A549 (cell line): ENCODE measurements around the gene CCDC60. TPM values are rescaled to one million over a fixed set of nuclear protein-coding genes. Genes with fewer than 3 reads are reported as not detected.

Source experiments
- ATAC-seq, 2 experiments: fragments of 200-7000 bp in 1 of 2; fragments of >200 bp in 1 of 2; cut with Nextera tagmentation in 1 of 2; cut with Tn5 transposase in 1 of 2; 3 replicates each; pipeline versions ENCODE4 v1.8.0 to v1.9.1; 2018 to 2020; ENCODE audit warnings: mild to moderate bottlenecking in 1 of 2, moderate library complexity in 1 of 2
- CTCF ChIA-PET: fragments of 300-600 bp; sonication (Branson Sonifier 250); formaldehyde crosslinking; extraction: SDS; loops from one replicate; lab custom pipeline; 2021; ENCODE audit warnings: antibody characterized with exemption, inconsistent platforms; lab: Yijun Ruan, JAX
- POLR2A ChIA-PET: fragments of 350-600 bp; formaldehyde crosslinking; extraction: SDS; loops from one replicate; lab custom pipeline; 2021; ENCODE audit warnings: antibody characterized with exemption, inconsistent platforms; lab: Yijun Ruan, JAX
- DNase-seq, 2 experiments: peaks; one replicate each; pipeline versions ENCODE4 v3.0.0 to v3.0.0-alpha.2; 2011 to 2016; ENCODE audit warnings: low read depth in 1 of 2, low spot score in 1 of 2
- FAIRE-seq: peaks from 2 replicates; lab custom pipeline; 2011; peaks lifted over from hg19 to GRCh38; lab: Jason Lieb, UNC
- H3K27ac ChIP-seq, 2 experiments: fragments of >200 bp; sonication (Bioruptor Twin); formaldehyde crosslinking; 3 replicates each; pipeline ENCODE4 v1.5.1; 2016 to 2017
- H3K4me1 ChIP-seq: fragments of >200 bp; sonication (Bioruptor Twin); formaldehyde crosslinking; 3 replicates; pipeline ENCODE4 v1.6.1; 2016
- H3K4me2 ChIP-seq: fragments of >200 bp; sonication (Bioruptor Twin); formaldehyde crosslinking; 3 replicates; pipeline ENCODE4 v1.6.1; 2016
- H3K4me3 ChIP-seq: fragments of >200 bp; sonication (Bioruptor Twin); formaldehyde crosslinking; 3 replicates; pipeline ENCODE4 v1.5.1; 2016
- H3K9me3 ChIP-seq: fragments of >200 bp; sonication (Bioruptor Twin); formaldehyde crosslinking; 3 replicates; pipeline ENCODE4 v1.6.1; 2016
- BHLHE40 ChIP-seq: IDR thresholded peaks from 2 replicates; pipeline ENCODE4 v1.6.1; 2012; ENCODE audit warnings: low read depth, low read length, inconsistent platforms
- CBX8 ChIP-seq: fragments of 200-600 bp; sonication (generic); IDR thresholded peaks from 2 replicates; pipeline ENCODE4 v1.6.1; 2016
- CEBPB ChIP-seq, 2 experiments: fragments of >200 bp in 1 of 2; sonication (Bioruptor Twin) in 1 of 2; formaldehyde crosslinking in 1 of 2; IDR thresholded peaks; 2 replicates each; pipeline ENCODE4 v1.6.1; 2012 to 2016
- CHD2 ChIP-seq: fragments of 150-350 bp; IDR thresholded peaks from 2 replicates; pipeline ENCODE4 v1.6.1; 2014; ENCODE audit warnings: low read length; ENCODE audit not compliant: partially characterized antibody
- EHMT2 ChIP-seq: fragments of 200-600 bp; sonication (generic); IDR thresholded peaks from 2 replicates; pipeline ENCODE4 v1.6.1; 2016; ENCODE audit warnings: antibody characterized with exemption, low read depth, mild to moderate bottlenecking, moderate library complexity
- ESRRA ChIP-seq: fragments of 150-350 bp; IDR thresholded peaks from 2 replicates; pipeline ENCODE4 v1.6.1; 2014; ENCODE audit warnings: mild to moderate bottlenecking, low read length, borderline replicate concordance
- GATA3 ChIP-seq: IDR thresholded peaks from 2 replicates; pipeline ENCODE4 v1.6.1; 2012; ENCODE audit warnings: borderline replicate concordance
- HDAC2 ChIP-seq: fragments of 200-600 bp; sonication (generic); IDR thresholded peaks from 2 replicates; pipeline ENCODE4 v1.6.1; 2016
- HEYL ChIP-seq: fragments of 250-450 bp; sonication (Bioruptor Pico); IDR thresholded peaks from 2 replicates; pipeline ENCODE4 v1.8.0; 2021; ENCODE audit warnings: mild to moderate bottlenecking, moderate library complexity
- HOXA7 ChIP-seq: fragments of 250-450 bp; sonication (Bioruptor Pico); IDR thresholded peaks from 2 replicates; pipeline ENCODE4 v1.5.0; 2020; ENCODE audit warnings: mild to moderate bottlenecking, moderate library complexity
- JUNB ChIP-seq: fragments of >200 bp; sonication (Bioruptor Twin); formaldehyde crosslinking; IDR thresholded peaks from 2 replicates; pipeline ENCODE4 v1.6.1; 2016
- KDM5A ChIP-seq: fragments of 200-600 bp; sonication (generic); IDR thresholded peaks from 2 replicates; pipeline ENCODE4 v1.6.1; 2016; ENCODE audit warnings: antibody characterized with exemption, mild to moderate bottlenecking
- NFE2L2 ChIP-seq: fragments of 150-350 bp; conservative IDR thresholded peaks from 2 replicates; pipeline ENCODE4 v1.6.1; 2014; ENCODE audit warnings: low read length
- POLR2A ChIP-seq: IDR thresholded peaks from 2 replicates; pipeline ENCODE4 v1.6.1; 2012; ENCODE audit warnings: mild to moderate bottlenecking, low read length
- RARB ChIP-seq: fragments of 250-450 bp; sonication (Bioruptor Pico); IDR thresholded peaks from 2 replicates; pipeline ENCODE4 v1.8.0; 2021; ENCODE audit warnings: mild to moderate bottlenecking, moderate library complexity
- RCOR1 ChIP-seq: fragments of 150-350 bp; IDR thresholded peaks from 2 replicates; pipeline ENCODE4 v1.6.1; 2014; ENCODE audit warnings: antibody characterized with exemption, low read length, low read depth
- ZC3H11A ChIP-seq: fragments of 450-650 bp; IDR thresholded peaks from 2 replicates; pipeline ENCODE4 v1.6.1; 2014; ENCODE audit warnings: antibody characterized with exemption, mild to moderate bottlenecking
- ZNF302 ChIP-seq: fragments of 250-450 bp; sonication (Bioruptor Pico); IDR thresholded peaks from 2 replicates; pipeline ENCODE4 v1.9.0; 2021; ENCODE audit warnings: inconsistent platforms, mild to moderate bottlenecking, moderate library complexity
- WGBS: methylation state at CpG from one replicate; pipeline ENCODE4 v1.1.6; 2017; ENCODE audit errors: missing lambda C conversion rate; 5-methylcytosine and 5-hydroxymethylcytosine counted together
- polyA plus RNA-seq, 4 experiments: library from polyadenylated mRNA; depleted of rRNA in 3 of 4; stranded (reverse); fragments of >200 nt; fragmentation: RNase III in 1 of 4; extraction: RNeasy Plus Mini Kit Qiagen cat#74134 plus additional on column Dnase treatment in 1 of 4; gene quantifications; 2 replicates in 3 of 4; 3 replicates in 1 of 4; pipeline ENCODE4 v1.2.3, GENCODE V29; 2011 to 2017
- TF ChIP-seq, protein P1 (sequence below): fragments of 450-650 bp; IDR thresholded peaks from 2 replicates; pipeline ENCODE4 v1.6.1; 2014; ENCODE audit warnings: antibody characterized with exemption
- TF ChIP-seq, protein P2 (sequence below): fragments of 250-450 bp; sonication (Bioruptor Pico); IDR thresholded peaks from 2 replicates; pipeline ENCODE4 v1.5.0; 2021; ENCODE audit warnings: mild to moderate bottlenecking, moderate library complexity, borderline replicate concordance
- TF ChIP-seq, protein P3 (sequence below): IDR thresholded peaks from 2 replicates; pipeline ENCODE4 v1.6.1; 2012
- TF ChIP-seq, protein P4 (sequence below): IDR thresholded peaks from 2 replicates; pipeline ENCODE4 v1.6.1; 2012; ENCODE audit warnings: low read depth, borderline replicate concordance
- TF ChIP-seq, protein P5 (sequence below): fragments of >200 bp; sonication (Bioruptor Twin); formaldehyde crosslinking; IDR thresholded peaks from 3 replicates; pipeline ENCODE4 v1.5.1; 2016

Gene CCDC60
- polyA plus RNA-seq, 2 of the 4 experiments (the other 2 are of a cell fraction): 0.09 TPM; not detected in 1

DNA sequence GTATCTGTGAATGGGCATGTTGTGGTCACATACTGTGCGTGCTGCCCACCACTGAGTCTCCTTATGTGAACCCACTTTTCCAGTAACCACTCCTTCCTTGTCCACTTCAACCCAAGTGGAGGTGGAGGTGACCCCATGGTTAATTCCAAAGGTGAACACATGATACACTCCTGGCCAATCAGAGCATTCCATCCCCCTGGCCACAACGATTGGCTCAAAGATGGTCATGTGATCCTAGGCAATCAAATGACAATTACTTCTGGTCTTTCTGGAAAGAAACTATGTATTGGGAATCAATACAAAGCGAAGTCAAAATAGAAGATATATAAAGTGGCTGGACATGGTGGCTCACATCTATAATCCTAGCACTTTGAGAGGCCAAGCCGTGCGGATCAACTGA is 20.2 kb upstream of the CCDC60 start:
- Histone ChIP-seq H3K4me1 (no peaks in the 10 kb centered on the region), H3K9me3 (no peaks in the 10 kb centered on the region), H3K4me3 (no peak overlapping the region), H3K4me2 (no peak overlapping the region), H3K27ac (no peak overlapping the region)
- DNase-seq (no peak), FAIRE-seq (no peak), ATAC-seq (no peak)
- ChIA-PET POLR2A (no interaction called here), CTCF (no interaction called here)
- TF ChIP-seq ZNF302 (CRISPR knock-in tag): no peak
- TF ChIP-seq, protein P1, sequence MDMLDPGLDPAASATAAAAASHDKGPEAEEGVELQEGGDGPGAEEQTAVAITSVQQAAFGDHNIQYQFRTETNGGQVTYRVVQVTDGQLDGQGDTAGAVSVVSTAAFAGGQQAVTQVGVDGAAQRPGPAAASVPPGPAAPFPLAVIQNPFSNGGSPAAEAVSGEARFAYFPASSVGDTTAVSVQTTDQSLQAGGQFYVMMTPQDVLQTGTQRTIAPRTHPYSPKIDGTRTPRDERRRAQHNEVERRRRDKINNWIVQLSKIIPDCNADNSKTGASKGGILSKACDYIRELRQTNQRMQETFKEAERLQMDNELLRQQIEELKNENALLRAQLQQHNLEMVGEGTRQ: 0 out of 2 replicates have a peak, but pooled peaks have one; percentile 16
- WGBS: 59% methylated on average over 5 of the region's 5 CpGs

DNA sequence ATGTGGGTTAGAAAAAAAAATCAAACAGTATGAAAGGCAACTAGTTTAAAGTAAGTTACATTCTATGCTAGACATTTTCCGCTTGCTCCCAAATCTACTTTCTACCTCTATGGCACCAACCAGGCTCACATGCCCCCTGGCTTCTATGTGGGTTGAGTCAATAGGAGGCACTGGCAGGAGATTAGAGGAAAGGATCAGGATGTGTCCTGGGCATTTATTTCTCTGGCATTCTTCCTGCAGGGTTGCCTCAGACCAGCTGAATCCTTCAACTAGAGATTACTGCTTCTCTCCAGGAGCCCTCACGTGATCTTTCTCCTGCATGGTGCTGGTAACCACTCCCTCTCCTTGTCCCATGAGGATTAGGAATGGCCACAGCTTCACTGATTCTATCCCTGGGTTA is 14.9 kb upstream of the CCDC60 start:
- Histone ChIP-seq H3K27ac (no peak overlapping the region), H3K9me3 (no peaks in the 10 kb centered on the region), H3K4me1 (no peaks in the 10 kb centered on the region), H3K4me2 (no peak overlapping the region), H3K4me3 (no peak overlapping the region)
- no peak for FAIRE-seq
- POLR2A ChIA-PET: no interaction called here
- ATAC-seq: no peak
- CTCF ChIA-PET: no interaction called here
- no peak for DNase-seq
- TF ChIP-seq, protein P2, sequence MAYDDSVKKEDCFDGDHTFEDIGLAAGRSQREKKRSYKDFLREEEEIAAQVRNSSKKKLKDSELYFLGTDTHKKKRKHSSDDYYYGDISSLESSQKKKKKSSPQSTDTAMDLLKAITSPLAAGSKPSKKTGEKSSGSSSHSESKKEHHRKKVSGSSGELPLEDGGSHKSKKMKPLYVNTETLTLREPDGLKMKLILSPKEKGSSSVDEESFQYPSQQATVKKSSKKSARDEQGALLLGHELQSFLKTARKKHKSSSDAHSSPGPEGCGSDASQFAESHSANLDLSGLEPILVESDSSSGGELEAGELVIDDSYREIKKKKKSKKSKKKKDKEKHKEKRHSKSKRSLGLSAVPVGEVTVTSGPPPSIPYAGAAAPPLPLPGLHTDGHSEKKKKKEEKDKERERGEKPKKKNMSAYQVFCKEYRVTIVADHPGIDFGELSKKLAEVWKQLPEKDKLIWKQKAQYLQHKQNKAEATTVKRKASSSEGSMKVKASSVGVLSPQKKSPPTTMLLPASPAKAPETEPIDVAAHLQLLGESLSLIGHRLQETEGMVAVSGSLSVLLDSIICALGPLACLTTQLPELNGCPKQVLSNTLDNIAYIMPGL (CRISPR knock-in tag): no peak
- TF ChIP-seq ESRRA (no peak), CBX8 (no peak), NFE2L2 (no peak), RCOR1 (no peak), BHLHE40 (no peak), CEBPB (IDR thresholded peaks at IDR 0.05) (no peak), HEYL (no peak), EHMT2 (no peak), CHD2 (no peak), RARB (no peak), HDAC2 (no peak), ZC3H11A (no peak), ZNF302 (CRISPR knock-in tag) (no peak), HOXA7 (no peak), GATA3 (no peak), POLR2A (no peak)
- TF ChIP-seq, protein P3, sequence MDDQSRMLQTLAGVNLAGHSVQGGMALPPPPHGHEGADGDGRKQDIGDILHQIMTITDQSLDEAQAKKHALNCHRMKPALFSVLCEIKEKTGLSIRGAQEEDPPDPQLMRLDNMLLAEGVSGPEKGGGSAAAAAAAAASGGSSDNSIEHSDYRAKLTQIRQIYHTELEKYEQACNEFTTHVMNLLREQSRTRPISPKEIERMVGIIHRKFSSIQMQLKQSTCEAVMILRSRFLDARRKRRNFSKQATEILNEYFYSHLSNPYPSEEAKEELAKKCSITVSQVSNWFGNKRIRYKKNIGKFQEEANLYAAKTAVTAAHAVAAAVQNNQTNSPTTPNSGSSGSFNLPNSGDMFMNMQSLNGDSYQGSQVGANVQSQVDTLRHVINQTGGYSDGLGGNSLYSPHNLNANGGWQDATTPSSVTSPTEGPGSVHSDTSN: no peak
- TF ChIP-seq, protein P1: no peak
- TF ChIP-seq, protein P4, sequence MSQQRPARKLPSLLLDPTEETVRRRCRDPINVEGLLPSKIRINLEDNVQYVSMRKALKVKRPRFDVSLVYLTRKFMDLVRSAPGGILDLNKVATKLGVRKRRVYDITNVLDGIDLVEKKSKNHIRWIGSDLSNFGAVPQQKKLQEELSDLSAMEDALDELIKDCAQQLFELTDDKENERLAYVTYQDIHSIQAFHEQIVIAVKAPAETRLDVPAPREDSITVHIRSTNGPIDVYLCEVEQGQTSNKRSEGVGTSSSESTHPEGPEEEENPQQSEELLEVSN: no peak
- 43% methylated on average over 2 of the region's 2 CpGs for WGBS

DNA sequence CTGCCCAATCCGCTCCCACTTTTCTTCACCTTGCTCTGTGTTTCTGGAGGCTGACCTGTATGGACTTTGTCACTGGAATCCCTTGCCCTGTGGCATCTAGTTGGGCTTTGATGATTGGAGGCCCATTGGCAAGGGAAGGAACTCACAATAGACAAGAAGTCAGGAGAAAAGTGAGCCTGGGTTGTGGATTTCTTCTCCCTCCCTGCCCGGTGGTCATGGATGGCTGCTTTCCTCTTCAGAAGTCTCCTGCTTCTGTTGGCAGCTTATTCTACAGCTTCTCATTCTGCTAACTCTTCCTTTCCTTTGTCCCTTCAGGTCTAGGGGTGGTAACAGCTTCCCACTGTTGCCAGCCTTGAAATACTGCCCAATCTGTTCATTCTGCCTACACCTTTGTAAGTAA is 13.9 kb upstream of the CCDC60 start:
- Histone ChIP-seq H3K4me2 (no peak overlapping the region), H3K4me3 (no peak overlapping the region), H3K27ac (no peak overlapping the region), H3K4me1 (no peaks in the 10 kb centered on the region), H3K9me3 (no peaks in the 10 kb centered on the region)
- FAIRE-seq (no peak), ATAC-seq (no peak), DNase-seq (no peak)
- ChIA-PET POLR2A (no interaction called here), CTCF (no interaction called here)
- 16% methylated on average over 2 of the region's 2 CpGs for WGBS
- TF ChIP-seq, protein P4: no peak
- TF ChIP-seq JUNB (no peak), HOXA7 (no peak), KDM5A (no peak), ZNF302 (CRISPR knock-in tag) (no peak)
- TF ChIP-seq, protein P5, sequence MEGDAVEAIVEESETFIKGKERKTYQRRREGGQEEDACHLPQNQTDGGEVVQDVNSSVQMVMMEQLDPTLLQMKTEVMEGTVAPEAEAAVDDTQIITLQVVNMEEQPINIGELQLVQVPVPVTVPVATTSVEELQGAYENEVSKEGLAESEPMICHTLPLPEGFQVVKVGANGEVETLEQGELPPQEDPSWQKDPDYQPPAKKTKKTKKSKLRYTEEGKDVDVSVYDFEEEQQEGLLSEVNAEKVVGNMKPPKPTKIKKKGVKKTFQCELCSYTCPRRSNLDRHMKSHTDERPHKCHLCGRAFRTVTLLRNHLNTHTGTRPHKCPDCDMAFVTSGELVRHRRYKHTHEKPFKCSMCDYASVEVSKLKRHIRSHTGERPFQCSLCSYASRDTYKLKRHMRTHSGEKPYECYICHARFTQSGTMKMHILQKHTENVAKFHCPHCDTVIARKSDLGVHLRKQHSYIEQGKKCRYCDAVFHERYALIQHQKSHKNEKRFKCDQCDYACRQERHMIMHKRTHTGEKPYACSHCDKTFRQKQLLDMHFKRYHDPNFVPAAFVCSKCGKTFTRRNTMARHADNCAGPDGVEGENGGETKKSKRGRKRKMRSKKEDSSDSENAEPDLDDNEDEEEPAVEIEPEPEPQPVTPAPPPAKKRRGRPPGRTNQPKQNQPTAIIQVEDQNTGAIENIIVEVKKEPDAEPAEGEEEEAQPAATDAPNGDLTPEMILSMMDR: no peak
